ENCODE data around the gene TMEM61.
A peak's percentile ranks its signal among the peaks of the same experiment; 100 is the strongest.

TMEM61 gene

GRCh38 chr1:54984131-54984842 lies 3.9 kb downstream of the TMEM61 start:
- TF ChIP-seq CTCF (IDR thresholded peaks at IDR 0.05; ENCODE audit: poor library complexity, severe bottlenecking): no peak
- no peak for DNase-seq (ENCODE audit: low spot score)
- peaks cover 4% of the 10 kb centered on the region for H3K4me1 ChIP-seq (ENCODE audit: insufficient read depth, poor library complexity, severe bottlenecking)
- no peaks in the 10 kb centered on the region for H3K9me3 ChIP-seq (ENCODE audit: severe bottlenecking)
- no peak overlapping the region for H3K27ac ChIP-seq (ENCODE audit: poor library complexity, severe bottlenecking)
- H3K27me3 ChIP-seq (ENCODE audit: insufficient read depth, poor library complexity, severe bottlenecking): no peaks in the 10 kb centered on the region
- H3K4me3 ChIP-seq (ENCODE audit: severe bottlenecking): no peak overlapping the region
- no peak for ATAC-seq (ENCODE audit: low read depth)
- H3K36me3 ChIP-seq (ENCODE audit: low read depth): no peaks in the 10 kb centered on the region

- no peak for DNase-seq (ENCODE audit: low spot score)
- no peak for TF ChIP-seq CTCF (IDR thresholded peaks at IDR 0.05; ENCODE audit: poor library complexity, severe bottlenecking)
- Histone ChIP-seq H3K27ac (ENCODE audit: poor library complexity, severe bottlenecking) (no peak overlapping the region), H3K4me1 (ENCODE audit: insufficient read depth, poor library complexity, severe bottlenecking) (no peaks in the 10 kb centered on the region), H3K9me3 (ENCODE audit: severe bottlenecking) (no peaks in the 10 kb centered on the region), H3K27me3 (ENCODE audit: insufficient read depth, poor library complexity, severe bottlenecking) (no peaks in the 10 kb centered on the region), H3K4me3 (ENCODE audit: severe bottlenecking) (no peak overlapping the region), H3K36me3 (ENCODE audit: low read depth) (no peaks in the 10 kb centered on the region)
- no peak for ATAC-seq (ENCODE audit: low read depth)
Measured at GRCh38 chr1:54985556-54985955, 5.1 kb downstream of the TMEM61 start.

GRCh38 chr1:54986025-54986424 lies 5.6 kb downstream of the TMEM61 start:
- Histone ChIP-seq H3K27me3 (ENCODE audit: insufficient read depth, poor library complexity, severe bottlenecking) (no peaks in the 10 kb centered on the region), H3K36me3 (ENCODE audit: low read depth) (no peaks in the 10 kb centered on the region), H3K4me1 (ENCODE audit: insufficient read depth, poor library complexity, severe bottlenecking) (no peaks in the 10 kb centered on the region), H3K4me3 (ENCODE audit: severe bottlenecking) (no peak overlapping the region), H3K27ac (ENCODE audit: poor library complexity, severe bottlenecking) (no peak overlapping the region), H3K9me3 (ENCODE audit: severe bottlenecking) (no peaks in the 10 kb centered on the region)
- TF ChIP-seq CTCF (IDR thresholded peaks at IDR 0.05; ENCODE audit: poor library complexity, severe bottlenecking): no peak
- DNase-seq (ENCODE audit: low spot score) (no peak), ATAC-seq (ENCODE audit: low read depth) (no peak)

- H3K4me3 ChIP-seq (ENCODE audit: severe bottlenecking): no peak overlapping the region
- DNase-seq (ENCODE audit: low spot score): no peak
- H3K27me3 ChIP-seq (ENCODE audit: insufficient read depth, poor library complexity, severe bottlenecking): no peaks in the 10 kb centered on the region
- no peaks in the 10 kb centered on the region for H3K4me1 ChIP-seq (ENCODE audit: insufficient read depth, poor library complexity, severe bottlenecking)
- no peaks in the 10 kb centered on the region for H3K9me3 ChIP-seq (ENCODE audit: severe bottlenecking)
- no peak for TF ChIP-seq CTCF (IDR thresholded peaks at IDR 0.05; ENCODE audit: poor library complexity, severe bottlenecking)
- H3K36me3 ChIP-seq (ENCODE audit: low read depth): no peaks in the 10 kb centered on the region
- no peak for ATAC-seq (ENCODE audit: low read depth)
- no peak overlapping the region for H3K27ac ChIP-seq (ENCODE audit: poor library complexity, severe bottlenecking)
Measured at GRCh38 chr1:54986533-54986932, 6.1 kb downstream of the TMEM61 start.

- H3K36me3 ChIP-seq (ENCODE audit: low read depth): no peaks in the 10 kb centered on the region
- ATAC-seq (ENCODE audit: low read depth) (no peak), DNase-seq (ENCODE audit: low spot score) (no peak)
- no peaks in the 10 kb centered on the region for H3K4me1 ChIP-seq (ENCODE audit: insufficient read depth, poor library complexity, severe bottlenecking)
- H3K4me3 ChIP-seq (ENCODE audit: severe bottlenecking): no peak overlapping the region
- peak overlapping the region; percentile 8 for H3K27ac ChIP-seq (ENCODE audit: poor library complexity, severe bottlenecking)
- H3K9me3 ChIP-seq (ENCODE audit: severe bottlenecking): no peaks in the 10 kb centered on the region
- no peaks in the 10 kb centered on the region for H3K27me3 ChIP-seq (ENCODE audit: insufficient read depth, poor library complexity, severe bottlenecking)
- TF ChIP-seq CTCF (IDR thresholded peaks at IDR 0.05; ENCODE audit: poor library complexity, severe bottlenecking): no peak
Measured at GRCh38 chr1:54987427-54987826, 7.0 kb downstream of the TMEM61 start.

Measured in RWPE2 (cell line).